SK-N-SH treated with all-trans-retinoic acid at 6 μM for 48 hours (cell line): ENCODE measurements around the gene CCDC167.
A peak's percentile ranks its signal among the peaks of the same experiment; 100 is the strongest.

Experiments
- ATAC-seq: fragments of 200-7000 bp; cut with Tn5 transposase; 3 replicates; pipeline ENCODE4 v1.9.1; 2020; ENCODE audit warnings: mild to moderate bottlenecking, moderate library complexity
- ARNTL ChIP-seq: fragments of 450-650 bp; formaldehyde crosslinking; IDR thresholded peaks from 2 replicates; pipeline ENCODE4 v1.5.0; 2020; ENCODE audit warnings: low read depth, mild to moderate bottlenecking, moderate library complexity, borderline replicate concordance
- BACH2 ChIP-seq: fragments of 250-450 bp; sonication (Bioruptor Pico); IDR thresholded peaks from 2 replicates; pipeline ENCODE4 v1.9.0; 2021; ENCODE audit warnings: mild to moderate bottlenecking, borderline replicate concordance
- CSDC2 ChIP-seq: fragments of 250-450 bp; sonication (Bioruptor Pico); IDR thresholded peaks from 2 replicates; pipeline ENCODE4 v1.5.0; 2020; ENCODE audit warnings: mild to moderate bottlenecking, moderate library complexity
- ESRRG ChIP-seq: fragments of 250-450 bp; sonication (Bioruptor Pico); IDR thresholded peaks from 2 replicates; pipeline ENCODE4 v1.6.1; 2021; ENCODE audit warnings: mild to moderate bottlenecking
- GLIS3 ChIP-seq: fragments of 250-450 bp; sonication (Bioruptor Pico); IDR thresholded peaks from 2 replicates; pipeline ENCODE4 v1.5.0; 2020; ENCODE audit warnings: mild to moderate bottlenecking, moderate library complexity
- OSR1 ChIP-seq: fragments of 250-450 bp; sonication (Bioruptor Pico); IDR thresholded peaks from 2 replicates; pipeline ENCODE4 v1.8.0; 2022; ENCODE audit warnings: moderate library complexity, mild to moderate bottlenecking, inconsistent platforms
- PPARA ChIP-seq: fragments of 250-450 bp; sonication (Bioruptor Pico); IDR thresholded peaks from 2 replicates; pipeline ENCODE4 v1.5.0; 2020; ENCODE audit warnings: mild to moderate bottlenecking, borderline replicate concordance
- RARB ChIP-seq: fragments of 250-450 bp; sonication (Bioruptor Pico); IDR thresholded peaks from 2 replicates; pipeline ENCODE4 v1.8.0; 2021; ENCODE audit warnings: mild to moderate bottlenecking, moderate library complexity
- SNAI2 ChIP-seq: fragments of 250-450 bp; sonication (Bioruptor Pico); IDR thresholded peaks from 2 replicates; pipeline ENCODE4 v1.5.0; 2020; ENCODE audit warnings: mild to moderate bottlenecking, moderate library complexity
- TCF4 ChIP-seq: fragments of 250-450 bp; sonication (Bioruptor Pico); IDR thresholded peaks from 2 replicates; pipeline ENCODE4 v1.8.0; 2021; ENCODE audit warnings: mild to moderate bottlenecking, moderate library complexity, borderline replicate concordance
- TOX ChIP-seq: fragments of 250-450 bp; sonication (Bioruptor Pico); IDR thresholded peaks from 2 replicates; pipeline ENCODE4 v1.8.0; 2021; ENCODE audit warnings: mild to moderate bottlenecking, moderate library complexity, borderline replicate concordance
- ZC3H10 ChIP-seq: fragments of 250-450 bp; sonication (Bioruptor Pico); IDR thresholded peaks from 2 replicates; pipeline ENCODE4 v1.5.1; 2021; ENCODE audit warnings: mild to moderate bottlenecking, moderate library complexity
- ZFP3 ChIP-seq: fragments of 250-450 bp; sonication (Bioruptor Pico); IDR thresholded peaks from 2 replicates; pipeline ENCODE4 v1.5.0; 2020; ENCODE audit warnings: mild to moderate bottlenecking, moderate library complexity
- ZFP30 ChIP-seq: fragments of 450-650 bp; formaldehyde crosslinking; IDR thresholded peaks from 2 replicates; pipeline ENCODE4 v1.5.0; 2022; ENCODE audit warnings: mild to moderate bottlenecking, moderate library complexity
- ZNF565 ChIP-seq: fragments of 450-650 bp; formaldehyde crosslinking; conservative IDR thresholded peaks from 2 replicates; pipeline ENCODE4 v1.5.0; 2020; ENCODE audit warnings: low read depth, mild to moderate bottlenecking, moderate library complexity
- ZNF70 ChIP-seq: fragments of 450-650 bp; formaldehyde crosslinking; IDR thresholded peaks from 2 replicates; pipeline ENCODE4 v1.5.0; 2020; ENCODE audit warnings: mild to moderate bottlenecking, moderate library complexity
- ZNF8 ChIP-seq: fragments of 450-650 bp; formaldehyde crosslinking; IDR thresholded peaks from 2 replicates; pipeline ENCODE4 v1.5.0; 2020; ENCODE audit warnings: mild to moderate bottlenecking, moderate library complexity
- TF ChIP-seq, protein P1 (sequence below): fragments of 250-450 bp; sonication (Bioruptor Pico); IDR thresholded peaks from 2 replicates; pipeline ENCODE4 v1.5.1; 2020; ENCODE audit warnings: low read depth, mild to moderate bottlenecking, moderate library complexity
- TF ChIP-seq, protein P2 (sequence below): fragments of 250-450 bp; sonication (Bioruptor Pico); IDR thresholded peaks from 2 replicates; pipeline ENCODE4 v1.5.1; 2021; ENCODE audit warnings: mild to moderate bottlenecking, moderate library complexity
- TF ChIP-seq, protein P3 (sequence below): fragments of 250-450 bp; sonication (Bioruptor Pico); IDR thresholded peaks from 2 replicates; pipeline ENCODE4 v1.8.0; 2021; ENCODE audit warnings: low read depth, mild to moderate bottlenecking, moderate library complexity, borderline replicate concordance
- TF ChIP-seq, protein P4 (sequence below): fragments of 250-450 bp; sonication (Bioruptor Pico); IDR thresholded peaks from 2 replicates; pipeline ENCODE4 v1.5.0; 2020; ENCODE audit warnings: mild to moderate bottlenecking, moderate library complexity
- TF ChIP-seq, protein P5 (sequence below): fragments of 250-450 bp; sonication (Bioruptor Pico); IDR thresholded peaks from 2 replicates; pipeline ENCODE4 v1.8.0; 2020; ENCODE audit warnings: mild to moderate bottlenecking, moderate library complexity, borderline replicate concordance

The CCDC167 gene

DNA sequence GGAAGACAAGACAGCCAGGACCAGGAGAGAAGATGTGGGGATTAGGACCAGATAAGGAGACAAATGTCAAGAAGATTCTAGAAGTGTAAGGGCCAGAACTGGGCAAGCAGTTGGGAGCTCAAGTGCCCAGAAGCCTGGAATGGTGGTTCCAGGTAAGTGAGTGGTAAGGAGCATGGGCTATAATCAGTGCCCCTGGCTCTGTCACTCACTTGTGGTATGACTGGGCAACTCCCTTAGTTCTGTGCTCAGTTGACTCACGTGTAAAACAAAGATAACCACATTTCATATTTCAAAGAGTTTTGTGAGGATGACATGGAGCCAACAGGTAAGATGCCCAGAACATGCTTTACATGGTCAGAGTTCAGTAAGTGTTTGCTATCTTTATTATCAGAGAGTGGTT is 11.2 kb downstream of the CCDC167 start:
- TF ChIP-seq ZNF8 (CRISPR knock-in tag) (no peak), ARNTL (CRISPR knock-in tag) (no peak), TOX (CRISPR knock-in tag) (no peak), BACH2 (no peak), ZC3H10 (CRISPR knock-in tag) (no peak), ESRRG (CRISPR knock-in tag) (no peak), ZFP30 (CRISPR knock-in tag) (no peak), OSR1 (CRISPR knock-in tag) (no peak), RARB (CRISPR knock-in tag) (no peak), GLIS3 (CRISPR knock-in tag) (no peak)
- ATAC-seq = no peak

DNA sequence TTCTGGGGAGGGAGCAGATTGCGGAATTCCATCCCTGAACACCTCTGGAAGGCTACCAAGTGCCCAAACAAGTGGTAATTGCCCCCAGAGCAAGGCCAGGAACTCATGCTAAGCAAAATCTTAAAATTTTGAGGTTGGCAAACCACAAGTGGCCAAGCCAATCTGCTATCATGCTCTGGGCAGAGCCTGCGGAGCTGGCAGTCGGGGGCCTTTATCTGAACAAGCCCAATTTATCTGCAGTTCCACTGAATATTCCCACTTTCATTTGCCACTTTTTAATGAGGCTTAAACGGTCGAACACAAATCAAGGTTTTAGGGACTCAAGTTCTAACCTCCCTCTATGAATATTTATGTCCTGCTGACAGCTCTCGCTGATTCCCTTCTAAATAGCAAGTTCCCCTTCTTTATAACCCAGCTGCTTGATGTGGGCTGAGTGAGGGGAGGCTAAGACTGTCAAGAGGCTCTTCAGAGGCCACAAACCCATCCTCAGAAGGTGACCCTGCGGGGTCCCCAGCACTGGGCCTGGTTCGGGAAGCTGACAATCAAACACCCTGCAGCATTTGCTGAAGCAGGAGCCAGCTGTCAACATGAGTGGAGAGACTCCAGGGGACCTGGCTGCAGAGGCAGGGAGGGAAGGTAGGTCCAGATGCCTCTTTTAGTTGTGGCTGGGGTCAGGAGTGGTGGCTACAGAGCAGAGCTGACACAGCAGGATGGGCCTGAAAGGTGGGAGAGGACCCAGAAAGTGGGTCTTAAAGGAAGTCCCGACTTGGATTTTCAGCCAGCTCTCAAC is 11.9 kb downstream of the CCDC167 start:
- ATAC-seq = no peak
- TF ChIP-seq TOX (CRISPR knock-in tag) = no peak
- TF ChIP-seq TCF4 (CRISPR knock-in tag) = no peak
- no peak for TF ChIP-seq ZFP30 (CRISPR knock-in tag)
- TF ChIP-seq, protein P1, sequence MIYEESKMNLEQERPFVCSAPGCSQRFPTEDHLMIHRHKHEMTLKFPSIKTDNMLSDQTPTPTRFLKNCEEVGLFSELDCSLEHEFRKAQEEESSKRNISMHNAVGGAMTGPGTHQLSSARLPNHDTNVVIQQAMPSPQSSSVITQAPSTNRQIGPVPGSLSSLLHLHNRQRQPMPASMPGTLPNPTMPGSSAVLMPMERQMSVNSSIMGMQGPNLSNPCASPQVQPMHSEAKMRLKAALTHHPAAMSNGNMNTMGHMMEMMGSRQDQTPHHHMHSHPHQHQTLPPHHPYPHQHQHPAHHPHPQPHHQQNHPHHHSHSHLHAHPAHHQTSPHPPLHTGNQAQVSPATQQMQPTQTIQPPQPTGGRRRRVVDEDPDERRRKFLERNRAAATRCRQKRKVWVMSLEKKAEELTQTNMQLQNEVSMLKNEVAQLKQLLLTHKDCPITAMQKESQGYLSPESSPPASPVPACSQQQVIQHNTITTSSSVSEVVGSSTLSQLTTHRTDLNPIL (CRISPR knock-in tag) = no peak
- TF ChIP-seq OSR1 (CRISPR knock-in tag) = no peak
- no peak for TF ChIP-seq ZNF565 (CRISPR knock-in tag)
- TF ChIP-seq ZFP3 (CRISPR knock-in tag) = no peak
- TF ChIP-seq, protein P2, sequence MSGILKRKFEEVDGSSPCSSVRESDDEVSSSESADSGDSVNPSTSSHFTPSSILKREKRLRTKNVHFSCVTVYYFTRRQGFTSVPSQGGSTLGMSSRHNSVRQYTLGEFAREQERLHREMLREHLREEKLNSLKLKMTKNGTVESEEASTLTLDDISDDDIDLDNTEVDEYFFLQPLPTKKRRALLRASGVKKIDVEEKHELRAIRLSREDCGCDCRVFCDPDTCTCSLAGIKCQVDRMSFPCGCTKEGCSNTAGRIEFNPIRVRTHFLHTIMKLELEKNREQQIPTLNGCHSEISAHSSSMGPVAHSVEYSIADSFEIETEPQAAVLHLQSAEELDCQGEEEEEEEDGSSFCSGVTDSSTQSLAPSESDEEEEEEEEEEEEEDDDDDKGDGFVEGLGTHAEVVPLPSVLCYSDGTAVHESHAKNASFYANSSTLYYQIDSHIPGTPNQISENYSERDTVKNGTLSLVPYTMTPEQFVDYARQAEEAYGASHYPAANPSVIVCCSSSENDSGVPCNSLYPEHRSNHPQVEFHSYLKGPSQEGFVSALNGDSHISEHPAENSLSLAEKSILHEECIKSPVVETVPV (CRISPR knock-in tag) = no peak
- no peak for TF ChIP-seq RARB (CRISPR knock-in tag)
- no peak for TF ChIP-seq SNAI2 (CRISPR knock-in tag)

DNA sequence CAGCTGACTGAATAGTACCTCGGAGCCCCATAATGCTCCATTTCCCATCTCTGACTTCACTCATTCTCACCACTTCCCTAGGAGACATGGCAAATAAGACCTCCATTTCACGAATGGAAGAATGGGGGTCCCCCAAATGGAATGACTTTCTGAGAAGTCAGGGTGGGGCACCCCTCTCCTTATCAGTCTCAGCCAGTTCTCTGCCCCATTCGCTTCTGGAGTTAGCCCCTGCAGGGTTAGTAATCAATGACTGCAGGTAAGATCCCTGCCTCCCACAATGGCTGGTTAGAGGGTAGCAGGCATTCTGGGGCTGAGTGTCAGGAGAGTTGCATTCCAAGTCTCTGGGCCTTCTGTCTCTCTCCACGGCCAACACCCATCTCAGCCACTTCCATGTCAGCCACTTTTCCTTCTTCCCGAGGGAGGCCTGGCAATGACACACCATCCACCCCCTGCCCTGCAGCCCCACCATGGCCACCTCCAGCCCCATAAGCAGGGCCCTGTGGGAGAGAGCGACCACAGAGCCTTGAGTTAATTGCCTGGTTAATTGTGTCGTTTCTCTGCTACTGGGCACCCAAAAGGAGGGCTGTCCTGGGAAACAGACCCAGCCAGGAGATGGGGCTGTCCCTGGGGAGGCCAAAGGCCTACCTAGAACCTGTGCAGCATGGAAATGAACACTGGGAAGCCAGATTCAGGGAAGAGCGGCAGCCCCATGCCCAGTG is 13.4 kb downstream of the CCDC167 start:
- TF ChIP-seq, protein P3, sequence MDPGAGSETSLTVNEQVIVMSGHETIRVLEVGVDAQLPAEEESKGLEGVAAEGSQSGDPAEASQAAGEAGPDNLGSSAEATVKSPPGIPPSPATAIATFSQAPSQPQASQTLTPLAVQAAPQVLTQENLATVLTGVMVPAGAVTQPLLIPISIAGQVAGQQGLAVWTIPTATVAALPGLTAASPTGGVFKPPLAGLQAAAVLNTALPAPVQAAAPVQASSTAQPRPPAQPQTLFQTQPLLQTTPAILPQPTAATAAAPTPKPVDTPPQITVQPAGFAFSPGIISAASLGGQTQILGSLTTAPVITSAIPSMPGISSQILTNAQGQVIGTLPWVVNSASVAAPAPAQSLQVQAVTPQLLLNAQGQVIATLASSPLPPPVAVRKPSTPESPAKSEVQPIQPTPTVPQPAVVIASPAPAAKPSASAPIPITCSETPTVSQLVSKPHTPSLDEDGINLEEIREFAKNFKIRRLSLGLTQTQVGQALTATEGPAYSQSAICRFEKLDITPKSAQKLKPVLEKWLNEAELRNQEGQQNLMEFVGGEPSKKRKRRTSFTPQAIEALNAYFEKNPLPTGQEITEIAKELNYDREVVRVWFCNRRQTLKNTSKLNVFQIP (CRISPR knock-in tag) = no peak
- ATAC-seq = no peak

DNA sequence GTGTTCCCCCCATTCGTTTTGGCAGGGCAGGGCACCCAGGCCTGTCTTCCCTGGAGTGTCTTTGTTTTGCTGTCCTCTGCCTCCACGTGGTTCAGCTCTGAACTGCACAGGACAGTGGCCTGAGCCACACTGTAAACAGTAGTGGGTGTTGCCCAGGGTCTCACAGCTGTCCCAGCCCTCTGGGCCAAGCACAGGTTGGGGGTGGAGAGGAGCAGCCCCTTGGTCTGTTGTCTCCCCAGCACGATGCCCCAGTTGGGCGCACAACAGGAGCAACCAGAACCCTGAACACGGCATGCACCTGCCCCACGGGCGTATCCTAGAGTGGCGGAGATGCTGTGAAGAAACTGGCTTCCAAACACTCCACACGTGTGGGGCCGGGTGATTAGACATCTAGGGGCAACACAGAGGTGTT is 14.4 kb downstream of the CCDC167 start:
- peak; percentile 51 for ATAC-seq

More for the DNA sequence above, 14.4 kb downstream of the CCDC167 start:
- TF ChIP-seq TOX (CRISPR knock-in tag) (no peak), ARNTL (CRISPR knock-in tag) (no peak), ZNF565 (CRISPR knock-in tag) (no peak), BACH2 (no peak), RARB (CRISPR knock-in tag) (no peak), PPARA (CRISPR knock-in tag) (no peak), SNAI2 (CRISPR knock-in tag) (no peak), ZC3H10 (CRISPR knock-in tag) (no peak), ZNF8 (CRISPR knock-in tag) (no peak), GLIS3 (CRISPR knock-in tag) (no peak), CSDC2 (CRISPR knock-in tag) (no peak), ZNF70 (CRISPR knock-in tag) (no peak), TCF4 (CRISPR knock-in tag) (no peak), ZFP30 (CRISPR knock-in tag) (no peak)
- TF ChIP-seq, protein P4, sequence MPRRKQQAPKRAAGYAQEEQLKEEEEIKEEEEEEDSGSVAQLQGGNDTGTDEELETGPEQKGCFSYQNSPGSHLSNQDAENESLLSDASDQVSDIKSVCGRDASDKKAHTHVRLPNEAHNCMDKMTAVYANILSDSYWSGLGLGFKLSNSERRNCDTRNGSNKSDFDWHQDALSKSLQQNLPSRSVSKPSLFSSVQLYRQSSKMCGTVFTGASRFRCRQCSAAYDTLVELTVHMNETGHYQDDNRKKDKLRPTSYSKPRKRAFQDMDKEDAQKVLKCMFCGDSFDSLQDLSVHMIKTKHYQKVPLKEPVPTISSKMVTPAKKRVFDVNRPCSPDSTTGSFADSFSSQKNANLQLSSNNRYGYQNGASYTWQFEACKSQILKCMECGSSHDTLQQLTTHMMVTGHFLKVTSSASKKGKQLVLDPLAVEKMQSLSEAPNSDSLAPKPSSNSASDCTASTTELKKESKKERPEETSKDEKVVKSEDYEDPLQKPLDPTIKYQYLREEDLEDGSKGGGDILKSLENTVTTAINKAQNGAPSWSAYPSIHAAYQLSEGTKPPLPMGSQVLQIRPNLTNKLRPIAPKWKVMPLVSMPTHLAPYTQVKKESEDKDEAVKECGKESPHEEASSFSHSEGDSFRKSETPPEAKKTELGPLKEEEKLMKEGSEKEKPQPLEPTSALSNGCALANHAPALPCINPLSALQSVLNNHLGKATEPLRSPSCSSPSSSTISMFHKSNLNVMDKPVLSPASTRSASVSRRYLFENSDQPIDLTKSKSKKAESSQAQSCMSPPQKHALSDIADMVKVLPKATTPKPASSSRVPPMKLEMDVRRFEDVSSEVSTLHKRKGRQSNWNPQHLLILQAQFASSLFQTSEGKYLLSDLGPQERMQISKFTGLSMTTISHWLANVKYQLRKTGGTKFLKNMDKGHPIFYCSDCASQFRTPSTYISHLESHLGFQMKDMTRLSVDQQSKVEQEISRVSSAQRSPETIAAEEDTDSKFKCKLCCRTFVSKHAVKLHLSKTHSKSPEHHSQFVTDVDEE = no peak
- TF ChIP-seq, protein P5, sequence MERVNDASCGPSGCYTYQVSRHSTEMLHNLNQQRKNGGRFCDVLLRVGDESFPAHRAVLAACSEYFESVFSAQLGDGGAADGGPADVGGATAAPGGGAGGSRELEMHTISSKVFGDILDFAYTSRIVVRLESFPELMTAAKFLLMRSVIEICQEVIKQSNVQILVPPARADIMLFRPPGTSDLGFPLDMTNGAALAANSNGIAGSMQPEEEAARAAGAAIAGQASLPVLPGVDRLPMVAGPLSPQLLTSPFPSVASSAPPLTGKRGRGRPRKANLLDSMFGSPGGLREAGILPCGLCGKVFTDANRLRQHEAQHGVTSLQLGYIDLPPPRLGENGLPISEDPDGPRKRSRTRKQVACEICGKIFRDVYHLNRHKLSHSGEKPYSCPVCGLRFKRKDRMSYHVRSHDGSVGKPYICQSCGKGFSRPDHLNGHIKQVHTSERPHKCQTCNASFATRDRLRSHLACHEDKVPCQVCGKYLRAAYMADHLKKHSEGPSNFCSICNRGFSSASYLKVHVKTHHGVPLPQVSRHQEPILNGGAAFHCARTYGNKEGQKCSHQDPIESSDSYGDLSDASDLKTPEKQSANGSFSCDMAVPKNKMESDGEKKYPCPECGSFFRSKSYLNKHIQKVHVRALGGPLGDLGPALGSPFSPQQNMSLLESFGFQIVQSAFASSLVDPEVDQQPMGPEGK = no peak
- TF ChIP-seq, protein P3 (CRISPR knock-in tag) = no peak
